Activated CD4-positive, alpha-beta T cell treated with anti-CD3 and anti-CD28 coated beads for 4 hours (primary cell): ENCODE measurements around the gene NOTUM.

ENCODE experiments used
- DNase-seq, 2 donors: peaks; one replicate each; pipeline ENCODE4 v3.0.0-alpha.2; 2020

The NOTUM gene

GRCh38 chr17:81977211-81977808, 16.3 kb upstream of the NOTUM start, which contains the start of gene ASPSCR1:
Gene ASPSCR1 (plus strand): TSS chr17:81977629. CDS start chr17:81977647, 18 bp downstream.
- DNase-seq = peak; percentile 87 to 93

GRCh38 chr17:81976332-81977210, 15.6 kb upstream of the NOTUM start:
- peak; percentile 26 to 35 for DNase-seq

- DNase-seq = no peak
These were observed 12.4 kb upstream of the NOTUM start for GRCh38 chr17:81973432-81973831.

GRCh38 chr17:81968850-81969812, 8.1 kb upstream of the NOTUM start:
- no peak for DNase-seq

- no peak for DNase-seq
These were observed 7.4 kb upstream of the NOTUM start for GRCh38 chr17:81968396-81968745.

GRCh38 chr17:81967533-81968395, 6.8 kb upstream of the NOTUM start:
- peak; percentile 88 to 89 for DNase-seq

GRCh38 chr17:81967244-81967532, 6.2 kb upstream of the NOTUM start:
- no peak for DNase-seq

- no peak for DNase-seq
These were observed 5.6 kb upstream of the NOTUM start for GRCh38 chr17:81966343-81967243.

GRCh38 chr17:81964081-81964849, 3.3 kb upstream of the NOTUM start:
- no peak for DNase-seq

GRCh38 chr17:81962499-81963441, 1.8 kb upstream of the NOTUM start:
- no peak for DNase-seq

- no peak for DNase-seq
These were observed 823 bp upstream of the NOTUM start for GRCh38 chr17:81961521-81962498.

GRCh38 chr17:81960130-81960958, 643 bp downstream of the NOTUM start:
- no peak for DNase-seq

GRCh38 chr17:81959362-81960129, 1.4 kb downstream of the NOTUM start:
- DNase-seq = peak; percentile 81 to 83

GRCh38 chr17:81958633-81959342, 2.2 kb downstream of the NOTUM start:
- DNase-seq = no peak

- DNase-seq = no peak
These were observed 3.1 kb downstream of the NOTUM start for GRCh38 chr17:81957691-81958432.
